HEK293T (cell line): ENCODE results near the gene RHBDL3.

Source experiments
- BHLHE40 ChIP-seq: fragments of 450-650 bp; IDR thresholded peaks from 2 replicates; pipeline ENCODE4 v1.6.1; 2016; ENCODE audit warnings: mild to moderate bottlenecking, moderate library complexity, borderline replicate concordance
- CTBP1 ChIP-seq: fragments of 450-650 bp; IDR thresholded peaks from 2 replicates; pipeline ENCODE4 v1.6.1; 2016; ENCODE audit warnings: borderline replicate concordance
- ELF4 ChIP-seq: fragments of 450-650 bp; IDR thresholded peaks from 2 replicates; pipeline ENCODE4 v1.6.1; 2017; ENCODE audit warnings: antibody characterized with exemption
- FOXA1 ChIP-seq: fragments of 450-650 bp; IDR thresholded peaks from 2 replicates; pipeline ENCODE4 v1.6.1; 2016; ENCODE audit warnings: mild to moderate bottlenecking
- FOXM1 ChIP-seq: fragments of 450-650 bp; IDR thresholded peaks from 2 replicates; pipeline ENCODE4 v1.6.1; 2017; ENCODE audit warnings: mild to moderate bottlenecking, borderline replicate concordance
- HDGF ChIP-seq: fragments of 450-650 bp; IDR thresholded peaks from 2 replicates; pipeline ENCODE4 v1.6.1; 2017; ENCODE audit warnings: antibody characterized with exemption, borderline replicate concordance
- NFRKB ChIP-seq: fragments of 450-650 bp; IDR thresholded peaks from 2 replicates; pipeline ENCODE4 v1.6.1; 2016; ENCODE audit warnings: mild to moderate bottlenecking, moderate library complexity
- PKNOX1 ChIP-seq: fragments of 450-650 bp; IDR thresholded peaks from 2 replicates; pipeline ENCODE4 v1.6.1; 2016
- SUZ12 ChIP-seq: fragments of 450-650 bp; IDR thresholded peaks from 2 replicates; pipeline ENCODE4 v1.6.1; 2016; ENCODE audit warnings: mild to moderate bottlenecking
- ZNF384 ChIP-seq: fragments of 450-650 bp; IDR thresholded peaks from 2 replicates; pipeline ENCODE4 v1.6.1; 2016

GRCh38 chr17:32327911-32328310, 62.3 kb downstream of the RHBDL3 start:
- no peak for TF ChIP-seq FOXM1
- TF ChIP-seq BHLHE40 = no peak
- no peak for TF ChIP-seq CTBP1
- no peak for TF ChIP-seq ELF4
- no peak for TF ChIP-seq HDGF
- TF ChIP-seq SUZ12 = no peak
- TF ChIP-seq FOXA1 = no peak
- no peak for TF ChIP-seq NFRKB
- TF ChIP-seq PKNOX1 = no peak
- TF ChIP-seq ZNF384 = no peak
